ENCODE measurements around the gene IRAK1. TPM values are rescaled to one million over a fixed set of nuclear protein-coding genes. Genes with fewer than 3 reads are reported as not detected.

Gene IRAK1
- polyA plus RNA-seq, 1 donor from 2014 or later = 6.8 TPM

- Histone ChIP-seq H3K36me3 (ENCODE audit: insufficient read depth, low read length) (no peaks in the 10 kb centered on the region), H4K20me1 (ENCODE audit: insufficient read depth) (no peaks in the 10 kb centered on the region), H3K9me2 (ENCODE audit: insufficient read depth, low read length) (no peaks in the 10 kb centered on the region), H3K79me2 (replicated peaks; ENCODE audit: insufficient read depth, low read length) (no peaks in the 10 kb centered on the region), H2AFZ (ENCODE audit: low read depth, low read length) (no peak overlapping the region), H3K9me3 (ENCODE audit: low read length) (no peaks in the 10 kb centered on the region), H3K27ac (ENCODE audit: low read length) (no peak overlapping the region), H3K27me3 (ENCODE audit: insufficient read depth, low read depth, low read length) (no peaks in the 10 kb centered on the region), H3K4me2 (ENCODE audit: low read length) (no peak overlapping the region), H3K4me3 (ENCODE audit: low read length) (no peak overlapping the region), H3F3A (ENCODE audit: insufficient read depth, low read length, poor library complexity, severe bottlenecking) (no peaks in the 10 kb centered on the region), H3K9ac (ENCODE audit: low read length) (no peak overlapping the region)
- TF ChIP-seq SMC3 (conservative IDR thresholded peaks at IDR 0.05; ENCODE audit: poor library complexity) (no peak), EZH2 (IDR thresholded peaks at IDR 0.05; ENCODE audit: borderline replicate concordance, insufficient read depth, low read length, poor library complexity, severe bottlenecking) (no peak), POLR2AphosphoS5 (IDR thresholded peaks at IDR 0.05) (no peak), TAF1 (IDR thresholded peaks at IDR 0.05; ENCODE audit: low read depth) (no peak), EP300 (conservative IDR thresholded peaks at IDR 0.05; ENCODE audit: poor library complexity, severe bottlenecking) (no peak), RAD21 (conservative IDR thresholded peaks at IDR 0.05) (no peak), REST (IDR thresholded peaks at IDR 0.05; ENCODE audit: borderline replicate concordance) (no peak), MXI1 (conservative IDR thresholded peaks at IDR 0.05; ENCODE audit: poor library complexity, severe bottlenecking) (no peak)
- TF ChIP-seq, protein P1, sequence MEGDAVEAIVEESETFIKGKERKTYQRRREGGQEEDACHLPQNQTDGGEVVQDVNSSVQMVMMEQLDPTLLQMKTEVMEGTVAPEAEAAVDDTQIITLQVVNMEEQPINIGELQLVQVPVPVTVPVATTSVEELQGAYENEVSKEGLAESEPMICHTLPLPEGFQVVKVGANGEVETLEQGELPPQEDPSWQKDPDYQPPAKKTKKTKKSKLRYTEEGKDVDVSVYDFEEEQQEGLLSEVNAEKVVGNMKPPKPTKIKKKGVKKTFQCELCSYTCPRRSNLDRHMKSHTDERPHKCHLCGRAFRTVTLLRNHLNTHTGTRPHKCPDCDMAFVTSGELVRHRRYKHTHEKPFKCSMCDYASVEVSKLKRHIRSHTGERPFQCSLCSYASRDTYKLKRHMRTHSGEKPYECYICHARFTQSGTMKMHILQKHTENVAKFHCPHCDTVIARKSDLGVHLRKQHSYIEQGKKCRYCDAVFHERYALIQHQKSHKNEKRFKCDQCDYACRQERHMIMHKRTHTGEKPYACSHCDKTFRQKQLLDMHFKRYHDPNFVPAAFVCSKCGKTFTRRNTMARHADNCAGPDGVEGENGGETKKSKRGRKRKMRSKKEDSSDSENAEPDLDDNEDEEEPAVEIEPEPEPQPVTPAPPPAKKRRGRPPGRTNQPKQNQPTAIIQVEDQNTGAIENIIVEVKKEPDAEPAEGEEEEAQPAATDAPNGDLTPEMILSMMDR (IDR thresholded peaks at IDR 0.05; ENCODE audit: poor library complexity, severe bottlenecking) = no peak
These were observed 9.2 kb downstream of the IRAK1 start for GRCh38 chrX:154010330-154011087.

DNA sequence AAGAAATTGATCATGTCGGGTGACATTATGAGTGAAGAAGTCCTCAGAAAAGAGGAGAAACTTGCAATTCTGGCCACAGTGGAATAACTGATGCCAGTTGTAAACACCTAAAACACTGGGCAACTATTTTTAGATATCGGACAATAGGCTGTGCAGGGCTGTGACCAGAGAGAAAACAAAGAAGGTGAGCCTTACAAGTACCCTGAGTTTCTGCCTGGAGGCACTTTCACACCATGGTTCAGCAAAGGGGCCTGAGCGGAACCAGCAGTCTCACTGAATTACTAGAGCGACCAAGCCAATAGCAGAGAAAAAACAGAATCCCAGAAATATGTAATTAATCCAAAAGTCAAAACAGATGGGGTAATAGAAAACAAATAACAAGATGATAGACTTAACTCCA lies 11.2 kb downstream of the IRAK1 start:
- Histone ChIP-seq H3K4me2 (ENCODE audit: low read length) (no peak overlapping the region), H3K27ac (ENCODE audit: low read length) (no peak overlapping the region), H3K36me3 (ENCODE audit: insufficient read depth, low read length) (no peaks in the 10 kb centered on the region), H3F3A (ENCODE audit: insufficient read depth, low read length, poor library complexity, severe bottlenecking) (no peaks in the 10 kb centered on the region), H2AFZ (ENCODE audit: low read depth, low read length) (no peak overlapping the region), H3K27me3 (ENCODE audit: insufficient read depth, low read depth, low read length) (no peaks in the 10 kb centered on the region), H3K9me2 (ENCODE audit: insufficient read depth, low read length) (no peaks in the 10 kb centered on the region), H3K79me2 (replicated peaks; ENCODE audit: insufficient read depth, low read length) (no peaks in the 10 kb centered on the region), H3K9ac (ENCODE audit: low read length) (no peak overlapping the region), H3K4me3 (ENCODE audit: low read length) (no peak overlapping the region), H4K20me1 (ENCODE audit: insufficient read depth) (no peaks in the 10 kb centered on the region), H3K9me3 (ENCODE audit: low read length) (no peaks in the 10 kb centered on the region)
- TF ChIP-seq REST (IDR thresholded peaks at IDR 0.05; ENCODE audit: borderline replicate concordance) = no peak
- no peak for TF ChIP-seq RAD21 (conservative IDR thresholded peaks at IDR 0.05)
- no peak for TF ChIP-seq TAF1 (IDR thresholded peaks at IDR 0.05; ENCODE audit: low read depth)
- no peak for TF ChIP-seq MXI1 (conservative IDR thresholded peaks at IDR 0.05; ENCODE audit: poor library complexity, severe bottlenecking)
- no peak for TF ChIP-seq EP300 (conservative IDR thresholded peaks at IDR 0.05; ENCODE audit: poor library complexity, severe bottlenecking)
- TF ChIP-seq EZH2 (IDR thresholded peaks at IDR 0.05; ENCODE audit: borderline replicate concordance, insufficient read depth, low read length, poor library complexity, severe bottlenecking) = no peak
- TF ChIP-seq POLR2AphosphoS5 (IDR thresholded peaks at IDR 0.05) = no peak
- TF ChIP-seq, protein P1 (IDR thresholded peaks at IDR 0.05; ENCODE audit: poor library complexity, severe bottlenecking) = no peak
- TF ChIP-seq SMC3 (conservative IDR thresholded peaks at IDR 0.05; ENCODE audit: poor library complexity) = no peak
